Measurements from ENCODE around the gene NEK7. TPM values are rescaled to one million over a fixed set of nuclear protein-coding genes. Genes with fewer than 3 reads are reported as not detected.

NEK7 gene
- total RNA-seq, 2 donors from 2014 or later: 24.2 to 26.8 TPM

GRCh38 chr1:198119906-198120305 lies 36.9 kb upstream of the NEK7 start:
- H3K9me3 Mint-ChIP-seq: no peaks in the 10 kb centered on the region
- H3K4me3 ChIP-seq (ENCODE audit: low read length): no peak overlapping the region
- no peaks in the 10 kb centered on the region for H3K36me3 Mint-ChIP-seq (ENCODE audit: low read depth)
- H3K9me3 ChIP-seq (ENCODE audit: control insufficient read depth, low read length): no peaks in the 10 kb centered on the region
- H3K9ac ChIP-seq (ENCODE audit: extremely low read depth, low read length, poor library complexity, severe bottlenecking): no peak overlapping the region
- no peaks in the 10 kb centered on the region for H3K36me3 ChIP-seq (ENCODE audit: control insufficient read depth, insufficient read depth, low read length)
- no peaks in the 10 kb centered on the region for H3K27me3 ChIP-seq (ENCODE audit: control insufficient read depth, insufficient read depth, low read length, poor library complexity, severe bottlenecking)
- H3K27me3 Mint-ChIP-seq (ENCODE audit: insufficient read depth): no peaks in the 10 kb centered on the region
- H3K27ac Mint-ChIP-seq: no peak overlapping the region
- H3K4me1 ChIP-seq (ENCODE audit: control insufficient read depth, insufficient read depth, low read length): no peaks in the 10 kb centered on the region
- TF ChIP-seq CTCF (conservative IDR thresholded peaks at IDR 0.05): no peak
- no peak overlapping the region for H3K4me3 Mint-ChIP-seq
- 83 to 100% methylated on average over 1 to 2 of the region's 2 CpGs for WGBS, 2 experiments (ENCODE audit: insufficient coverage in 1 of 2, insufficient read length in 1 of 2)
- no peaks in the 10 kb centered on the region for H3K4me1 Mint-ChIP-seq
- DNase-seq: no peak
- no peak overlapping the region for H3K27ac ChIP-seq (ENCODE audit: low read depth, low read length)

- Mint-ChIP-seq H3K36me3 (ENCODE audit: low read depth) (no peaks in the 10 kb centered on the region), H3K4me3 (no peak overlapping the region)
Observed at GRCh38 chr1:198121056-198121826, 35.6 kb upstream of the NEK7 start.

GRCh38 chr1:198122693-198123092 lies 34.1 kb upstream of the NEK7 start:
- H3K4me1 Mint-ChIP-seq: no peaks in the 10 kb centered on the region

More at GRCh38 chr1:198121056-198121826, 35.6 kb upstream of the NEK7 start:
- Histone ChIP-seq H3K27me3 (ENCODE audit: control insufficient read depth, insufficient read depth, low read length, poor library complexity, severe bottlenecking) (no peaks in the 10 kb centered on the region), H3K4me3 (ENCODE audit: low read length) (no peak overlapping the region), H3K36me3 (ENCODE audit: control insufficient read depth, insufficient read depth, low read length) (no peaks in the 10 kb centered on the region), H3K27ac (ENCODE audit: low read depth, low read length) (no peak overlapping the region), H3K4me1 (ENCODE audit: control insufficient read depth, insufficient read depth, low read length) (no peaks in the 10 kb centered on the region), H3K9me3 (ENCODE audit: control insufficient read depth, low read length) (no peaks in the 10 kb centered on the region), H3K9ac (ENCODE audit: extremely low read depth, low read length, poor library complexity, severe bottlenecking) (no peak overlapping the region)
- TF ChIP-seq CTCF (conservative IDR thresholded peaks at IDR 0.05): no peak
- no peak for DNase-seq
- H3K9me3 Mint-ChIP-seq: no peaks in the 10 kb centered on the region
- H3K4me1 Mint-ChIP-seq: no peaks in the 10 kb centered on the region
- 91 to 100% methylated on average over 3 of the region's 3 CpGs for WGBS, 2 experiments (ENCODE audit: insufficient coverage in 1 of 2, insufficient read length in 1 of 2)
- no peak overlapping the region for H3K27ac Mint-ChIP-seq
- H3K27me3 Mint-ChIP-seq (ENCODE audit: insufficient read depth): no peaks in the 10 kb centered on the region

More at GRCh38 chr1:198122693-198123092, 34.1 kb upstream of the NEK7 start:
- H3K9ac ChIP-seq (ENCODE audit: extremely low read depth, low read length, poor library complexity, severe bottlenecking): no peak overlapping the region
- H3K4me3 Mint-ChIP-seq: no peak overlapping the region
- no CpG with 5 or more reads among the region's 1 CpG for WGBS, 2 experiments (ENCODE audit: insufficient coverage in 1 of 2, insufficient read length in 1 of 2)
- H3K9me3 Mint-ChIP-seq: no peaks in the 10 kb centered on the region
- H3K27ac Mint-ChIP-seq: no peak overlapping the region
- no peak for DNase-seq
- no peaks in the 10 kb centered on the region for H3K9me3 ChIP-seq (ENCODE audit: control insufficient read depth, low read length)
- no peak for TF ChIP-seq CTCF (conservative IDR thresholded peaks at IDR 0.05)
- H3K27me3 Mint-ChIP-seq (ENCODE audit: insufficient read depth): no peaks in the 10 kb centered on the region
- no peaks in the 10 kb centered on the region for H3K27me3 ChIP-seq (ENCODE audit: control insufficient read depth, insufficient read depth, low read length, poor library complexity, severe bottlenecking)
- no peaks in the 10 kb centered on the region for H3K36me3 ChIP-seq (ENCODE audit: control insufficient read depth, insufficient read depth, low read length)
- peak overlapping the region; percentile 12 for H3K4me3 ChIP-seq (ENCODE audit: low read length)
- no peak overlapping the region for H3K27ac ChIP-seq (ENCODE audit: low read depth, low read length)
- no peaks in the 10 kb centered on the region for H3K4me1 ChIP-seq (ENCODE audit: control insufficient read depth, insufficient read depth, low read length)
- H3K36me3 Mint-ChIP-seq (ENCODE audit: low read depth): no peaks in the 10 kb centered on the region

All from endodermal cell (in vitro differentiated cells).